ENCODE results near the gene CAMTA1. TPM values are rescaled to one million over a fixed set of nuclear protein-coding genes. Genes with fewer than 3 reads are reported as not detected.

The CAMTA1 gene
- total and polyA plus RNA-seq, 8 donors, result 13.0 to 54.2 (median 23.6) TPM

- FAIRE-seq, result no peak
- Histone ChIP-seq H3K27ac (no peak overlapping the region), H3K4me1 (no peaks in the 10 kb centered on the region), H3K9me3 (no peaks in the 10 kb centered on the region), H3K36me3 (no peaks in the 10 kb centered on the region), H3K27me3 (no peaks in the 10 kb centered on the region), H3K4me3 (no peak overlapping the region)
- TF ChIP-seq CTCF (IDR thresholded peaks at IDR 0.05), result no peak
- no peak for DNase-seq
- intact Hi-C loops (cut with DNase I), result no loop called here
- no peak for ATAC-seq
- WGBS, 2 donors, result 55 to 76% methylated on average over 2 of the region's 2 CpGs
Observed at GRCh38 chr1:6947952-6948351, 162.7 kb downstream of the CAMTA1 start.

- TF ChIP-seq CTCF (IDR thresholded peaks at IDR 0.05), result no peak
- Histone ChIP-seq H3K4me1 (no peaks in the 10 kb centered on the region), H3K27me3 (no peaks in the 10 kb centered on the region), H3K36me3 (no peaks in the 10 kb centered on the region), H3K4me3 (no peak overlapping the region), H3K27ac (no peak overlapping the region), H3K9me3 (no peaks in the 10 kb centered on the region)
- intact Hi-C loops (cut with DNase I), result no loop called here
- 64 to 68% methylated on average over 3 of the region's 3 CpGs for WGBS, 2 donors
- DNase-seq (no peak), FAIRE-seq (no peak), ATAC-seq (no peak)
Observed at GRCh38 chr1:6948416-6948815, 163.2 kb downstream of the CAMTA1 start.

- WGBS, 2 donors, result 57 to 72% methylated on average over 4 of the region's 4 CpGs
- no peaks in the 10 kb centered on the region for H3K9me3 ChIP-seq
- no peaks in the 10 kb centered on the region for H3K27me3 ChIP-seq
- H3K4me3 ChIP-seq, result no peak overlapping the region
- no peaks in the 10 kb centered on the region for H3K4me1 ChIP-seq
- no peak overlapping the region for H3K27ac ChIP-seq
- DNase-seq (no peak), FAIRE-seq (no peak), ATAC-seq (no peak)
- no peak for TF ChIP-seq CTCF (IDR thresholded peaks at IDR 0.05)
- H3K36me3 ChIP-seq, result no peaks in the 10 kb centered on the region
- intact Hi-C loops (cut with DNase I), result no loop called here
Observed at GRCh38 chr1:6948861-6949260, 163.6 kb downstream of the CAMTA1 start.

DNA sequence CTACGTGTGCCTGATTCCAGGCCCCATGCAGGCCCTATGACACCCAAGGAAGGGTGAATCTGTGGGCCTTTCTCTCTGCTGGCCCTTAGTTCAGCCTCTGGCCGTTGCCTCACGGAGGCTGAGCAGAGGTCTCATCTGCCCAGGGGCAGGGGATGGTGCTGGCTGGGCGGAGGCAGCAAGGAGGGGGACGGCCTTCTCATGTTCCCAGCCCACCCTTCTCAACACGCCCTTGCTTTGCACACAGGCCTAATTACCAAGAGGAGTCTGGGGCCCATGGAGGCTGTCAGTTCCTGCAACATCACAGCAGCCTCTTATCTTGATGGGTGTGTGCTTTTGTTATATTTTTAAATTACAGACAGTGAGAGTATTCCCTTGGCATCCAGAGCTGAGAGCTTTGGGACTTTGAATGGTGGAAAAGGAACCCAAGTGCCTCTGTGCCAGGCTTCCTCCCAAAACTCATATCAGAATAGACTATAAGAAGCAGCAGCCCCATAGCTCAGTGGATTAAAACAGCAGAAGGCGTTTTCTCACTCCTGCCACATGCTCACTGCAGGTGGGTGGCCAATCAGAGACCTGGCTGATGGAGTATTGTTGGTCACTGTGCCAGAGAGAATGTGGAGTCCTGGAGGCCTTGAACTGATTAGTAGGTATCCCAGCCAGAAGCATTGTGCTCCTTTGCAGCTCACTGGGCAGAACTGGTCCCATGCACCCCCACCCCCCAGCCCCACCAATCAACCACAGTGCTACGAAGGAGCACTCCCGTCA lies 164.9 kb downstream of the CAMTA1 start:
- no peaks in the 10 kb centered on the region for H3K27me3 ChIP-seq
- WGBS, 2 donors, result 80 to 91% methylated on average over 9 of the region's 9 CpGs
- no peak for TF ChIP-seq CTCF (IDR thresholded peaks at IDR 0.05)

GRCh38 chr1:6951536-6951935 lies 166.3 kb downstream of the CAMTA1 start:
- TF ChIP-seq CTCF (IDR thresholded peaks at IDR 0.05), result no peak
- 86 to 93% methylated on average over 12 of the region's 12 CpGs for WGBS, 2 donors

More for the DNA sequence above, 164.9 kb downstream of the CAMTA1 start:
- DNase-seq (no peak), FAIRE-seq (no peak), ATAC-seq (no peak)
- Histone ChIP-seq H3K9me3 (no peaks in the 10 kb centered on the region), H3K4me3 (no peak overlapping the region), H3K27ac (no peak overlapping the region), H3K4me1 (no peaks in the 10 kb centered on the region), H3K36me3 (no peaks in the 10 kb centered on the region)
- intact Hi-C loops (cut with DNase I), result no loop called here

More at GRCh38 chr1:6951536-6951935, 166.3 kb downstream of the CAMTA1 start:
- Histone ChIP-seq H3K27me3 (no peaks in the 10 kb centered on the region), H3K27ac (no peak overlapping the region), H3K4me1 (no peaks in the 10 kb centered on the region), H3K36me3 (no peaks in the 10 kb centered on the region), H3K4me3 (no peak overlapping the region), H3K9me3 (no peaks in the 10 kb centered on the region)
- FAIRE-seq (no peak), ATAC-seq (no peak), DNase-seq (no peak)
- intact Hi-C loops (cut with DNase I), result no loop called here
